ENCODE results near the gene TARBP1.

DNA sequence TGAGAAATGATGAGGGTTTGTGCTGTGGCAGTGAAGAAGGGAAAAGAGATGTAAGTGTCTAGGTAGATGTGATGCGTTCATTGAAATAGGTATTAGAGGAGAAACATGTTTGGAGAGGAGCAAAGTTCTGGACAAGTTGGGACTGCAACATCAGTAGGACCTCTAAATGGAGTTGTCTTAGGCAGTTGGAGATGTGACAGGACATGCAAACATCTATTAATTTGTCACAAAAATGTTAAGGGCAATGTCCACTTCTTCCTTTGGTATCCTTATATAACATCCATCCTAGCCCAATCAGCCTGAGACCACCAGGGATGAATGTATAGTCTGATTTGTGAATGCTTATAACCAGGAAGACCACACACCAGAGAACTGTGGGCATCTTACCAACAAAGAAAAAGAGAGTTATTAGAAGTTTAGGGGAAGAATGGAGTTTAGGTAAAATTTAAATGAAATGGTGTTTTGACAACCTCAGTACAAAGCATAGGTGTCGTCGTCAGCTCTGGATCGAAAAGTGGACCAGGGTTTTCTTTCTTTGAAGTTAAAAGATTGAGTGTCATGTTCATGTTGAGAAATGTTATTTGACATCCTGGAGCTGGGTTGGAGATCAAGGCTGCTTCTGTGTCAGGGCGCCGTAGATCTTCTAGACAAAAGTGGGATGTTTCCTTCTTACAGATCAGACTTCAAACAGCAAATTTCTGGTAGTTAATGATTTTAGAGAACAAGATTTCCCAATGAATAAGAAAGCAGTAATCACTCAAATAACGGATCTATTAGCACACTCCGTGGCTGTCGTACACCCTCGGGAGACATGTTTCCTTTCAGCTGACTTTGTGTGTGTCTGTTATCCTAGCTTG lies 97.1 kb downstream of the TARBP1 start:
- TF ChIP-seq, protein P1, sequence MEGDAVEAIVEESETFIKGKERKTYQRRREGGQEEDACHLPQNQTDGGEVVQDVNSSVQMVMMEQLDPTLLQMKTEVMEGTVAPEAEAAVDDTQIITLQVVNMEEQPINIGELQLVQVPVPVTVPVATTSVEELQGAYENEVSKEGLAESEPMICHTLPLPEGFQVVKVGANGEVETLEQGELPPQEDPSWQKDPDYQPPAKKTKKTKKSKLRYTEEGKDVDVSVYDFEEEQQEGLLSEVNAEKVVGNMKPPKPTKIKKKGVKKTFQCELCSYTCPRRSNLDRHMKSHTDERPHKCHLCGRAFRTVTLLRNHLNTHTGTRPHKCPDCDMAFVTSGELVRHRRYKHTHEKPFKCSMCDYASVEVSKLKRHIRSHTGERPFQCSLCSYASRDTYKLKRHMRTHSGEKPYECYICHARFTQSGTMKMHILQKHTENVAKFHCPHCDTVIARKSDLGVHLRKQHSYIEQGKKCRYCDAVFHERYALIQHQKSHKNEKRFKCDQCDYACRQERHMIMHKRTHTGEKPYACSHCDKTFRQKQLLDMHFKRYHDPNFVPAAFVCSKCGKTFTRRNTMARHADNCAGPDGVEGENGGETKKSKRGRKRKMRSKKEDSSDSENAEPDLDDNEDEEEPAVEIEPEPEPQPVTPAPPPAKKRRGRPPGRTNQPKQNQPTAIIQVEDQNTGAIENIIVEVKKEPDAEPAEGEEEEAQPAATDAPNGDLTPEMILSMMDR (IDR thresholded peaks at IDR 0.05), result no peak
- no peak for TF ChIP-seq POLR2A (IDR thresholded peaks at IDR 0.05)
